Measurements from ENCODE around the gene ERGIC3.

ERGIC3 gene

GRCh38 chr20:35541783-35542662 is at the start of gene ERGIC3:
Gene ERGIC3 (plus strand): TSS chr20:35542078. CDS start chr20:35542098, 20 bp downstream.
- DNase-seq (ENCODE audit: low read depth, low spot score), result peak; percentile 96
- in situ Hi-C loops (cut with HindIII; ENCODE audit: low sequenced_read_pairs), result no loop called here
- TF ChIP-seq CTCF (IDR thresholded peaks at IDR 0.05; ENCODE audit: low read depth, low read length), result no peak
- peak within 1 kb of the TSS; percentile 76 for H3K4me3 ChIP-seq (ENCODE audit: low read depth, low read length)

GRCh38 chr20:35492352-35492751 is 49.5 kb upstream of the ERGIC3 start:
- DNase-seq (ENCODE audit: low read depth, low spot score), result no peak
- TF ChIP-seq CTCF (IDR thresholded peaks at IDR 0.05; ENCODE audit: low read depth, low read length), result no peak
- no peak overlapping the region for H3K4me3 ChIP-seq (ENCODE audit: low read depth, low read length)
- in situ Hi-C loops (cut with HindIII; ENCODE audit: low sequenced_read_pairs), result no loop called here

GRCh38 chr20:35496481-35496880 is 45.4 kb upstream of the ERGIC3 start:
- no peak for TF ChIP-seq CTCF (IDR thresholded peaks at IDR 0.05; ENCODE audit: low read depth, low read length)
- in situ Hi-C loops (cut with HindIII; ENCODE audit: low sequenced_read_pairs), result no loop called here
- DNase-seq (ENCODE audit: low read depth, low spot score), result no peak
- H3K4me3 ChIP-seq (ENCODE audit: low read depth, low read length), result no peak overlapping the region

DNA sequence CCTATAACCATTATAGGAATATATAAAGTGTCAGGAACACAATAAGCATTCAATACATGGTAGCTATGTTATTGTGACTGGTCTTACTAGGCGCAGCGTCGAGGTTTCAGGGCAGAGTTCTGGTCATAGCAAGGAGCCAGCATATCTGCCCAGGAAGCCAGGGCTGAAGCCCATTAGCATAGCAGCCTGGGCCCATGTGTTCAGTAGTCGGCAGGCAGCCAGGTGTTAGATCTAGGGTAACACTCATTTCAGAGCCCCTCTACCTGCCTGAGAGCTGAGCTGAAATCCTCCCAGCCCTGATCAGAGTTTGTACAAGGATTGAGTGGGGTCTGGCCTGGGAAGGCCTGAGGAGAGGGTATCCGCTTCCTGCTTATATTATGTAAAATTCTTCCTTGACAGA is 44.6 kb upstream of the ERGIC3 start:
- in situ Hi-C loops (cut with HindIII; ENCODE audit: low sequenced_read_pairs), result no loop called here
- no peak overlapping the region for H3K4me3 ChIP-seq (ENCODE audit: low read depth, low read length)
- no peak for TF ChIP-seq CTCF (IDR thresholded peaks at IDR 0.05; ENCODE audit: low read depth, low read length)
- no peak for DNase-seq (ENCODE audit: low read depth, low spot score)

- no peak overlapping the region for H3K4me3 ChIP-seq (ENCODE audit: low read depth, low read length)
- no peak for TF ChIP-seq CTCF (IDR thresholded peaks at IDR 0.05; ENCODE audit: low read depth, low read length)
- no peak for DNase-seq (ENCODE audit: low read depth, low spot score)
- in situ Hi-C loops (cut with HindIII; ENCODE audit: low sequenced_read_pairs), result no loop called here
These were observed 44.1 kb upstream of the ERGIC3 start for GRCh38 chr20:35497780-35498189.

DNA sequence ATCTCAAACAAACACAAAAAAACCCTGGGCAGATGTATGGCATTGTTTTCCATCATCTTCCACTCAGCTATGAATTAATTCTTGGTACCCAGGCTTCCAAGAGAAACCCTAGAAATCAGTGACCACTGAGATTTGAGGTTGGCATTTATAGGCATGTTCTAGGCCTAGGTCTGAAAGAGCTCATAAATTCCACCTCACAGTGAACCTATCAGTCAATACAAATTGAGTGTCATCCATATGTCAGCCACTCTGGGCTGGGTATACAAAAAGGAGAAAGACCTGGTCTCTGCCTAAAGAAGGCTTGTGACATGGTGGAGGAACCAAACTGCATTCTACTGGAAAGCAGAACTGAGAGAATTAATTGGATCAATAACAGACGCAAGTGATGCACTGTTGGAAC is 42.6 kb upstream of the ERGIC3 start:
- DNase-seq (ENCODE audit: low read depth, low spot score), result no peak
- no peak overlapping the region for H3K4me3 ChIP-seq (ENCODE audit: low read depth, low read length)
- in situ Hi-C loops (cut with HindIII; ENCODE audit: low sequenced_read_pairs), result no loop called here
- no peak for TF ChIP-seq CTCF (IDR thresholded peaks at IDR 0.05; ENCODE audit: low read depth, low read length)
